ENCODE results near the gene ZNF644. TPM values are rescaled to one million over a fixed set of nuclear protein-coding genes. Genes with fewer than 3 reads are reported as not detected.

The ZNF644 gene
- total and polyA plus RNA-seq, 7 donors, result 16.3 to 35.6 (median 27.5) TPM

- Histone ChIP-seq H3K9me3 (no peaks in the 10 kb centered on the region), H3K4me1 (peaks cover 45% of the 10 kb centered on the region), H3K36me3 (ENCODE audit: insufficient read depth in 1 of 2, low read depth in 1 of 2) (no peaks in the 10 kb centered on the region), H3K27me3 (ENCODE audit: insufficient read depth in 3 of 3, low read length in 2 of 3) (no peaks in the 10 kb centered on the region), H3K27ac (no peak overlapping the region), H3K4me3 (no peak overlapping the region)
- no peak for DNase-seq
- TF ChIP-seq CTCF (IDR thresholded peaks at IDR 0.05), result no peak
- WGBS, 3 donors, result 62 to 65% (median 63%) methylated on average over 3 of the region's 3 CpGs
- no peak for ATAC-seq
- intact Hi-C loops (cut with DNase I), result no loop called here
Observed at GRCh38 chr1:90926971-90927370, 94.9 kb downstream of the ZNF644 start.

- no peak overlapping the region for H3K4me3 ChIP-seq
- H3K27me3 ChIP-seq (ENCODE audit: insufficient read depth in 3 of 3, low read length in 2 of 3), result no peaks in the 10 kb centered on the region
- no peak overlapping the region for H3K27ac ChIP-seq
- peak in 1 of 4 donors; percentile 18 for ATAC-seq
- intact Hi-C loops (cut with DNase I), result no loop called here
- no peaks in the 10 kb centered on the region for H3K9me3 ChIP-seq
- no peaks in the 10 kb centered on the region for H3K36me3 ChIP-seq (ENCODE audit: insufficient read depth in 1 of 2, low read depth in 1 of 2)
- WGBS, 3 donors, result 76 to 88% (median 83%) methylated on average over 1 of the region's 1 CpG
- TF ChIP-seq CTCF (IDR thresholded peaks at IDR 0.05), result no peak
- DNase-seq, result no peak
- H3K4me1 ChIP-seq, result peaks cover 44% of the 10 kb centered on the region
Observed at GRCh38 chr1:90925928-90926869, 95.6 kb downstream of the ZNF644 start.

- ATAC-seq (no peak), DNase-seq (no peak)
- intact Hi-C loops (cut with DNase I), result loop anchor here in 1 of 2 donors (5.0 kb wide), 1 partner anchor 32 kb away; no protein-coding TSS in a partner anchor
- H3K36me3 ChIP-seq (ENCODE audit: insufficient read depth in 1 of 2, low read depth in 1 of 2), result no peaks in the 10 kb centered on the region
- 87 to 95% (median 93%) methylated on average over 4 of the region's 4 CpGs for WGBS, 3 donors
- H3K9me3 ChIP-seq, result no peaks in the 10 kb centered on the region
- H3K27ac ChIP-seq, result no peak overlapping the region
- no peak for TF ChIP-seq CTCF (IDR thresholded peaks at IDR 0.05)
- no peak overlapping the region for H3K4me3 ChIP-seq
- no peaks in the 10 kb centered on the region for H3K27me3 ChIP-seq (ENCODE audit: insufficient read depth in 3 of 3, low read length in 2 of 3)
- peaks cover 56% of the 10 kb centered on the region for H3K4me1 ChIP-seq
Observed at GRCh38 chr1:90924982-90925381, 96.9 kb downstream of the ZNF644 start.

GRCh38 chr1:90922996-90923395 is 98.8 kb downstream of the ZNF644 start:
- Histone ChIP-seq H3K36me3 (ENCODE audit: insufficient read depth in 1 of 2, low read depth in 1 of 2) (no peaks in the 10 kb centered on the region), H3K27ac (peak overlapping the region; percentile 31), H3K4me3 (peak overlapping the region; percentile 3), H3K9me3 (no peaks in the 10 kb centered on the region), H3K4me1 (peaks cover 64% of the 10 kb centered on the region), H3K27me3 (ENCODE audit: insufficient read depth in 3 of 3, low read length in 2 of 3) (no peaks in the 10 kb centered on the region)
- 45 to 77% (median 48%) methylated on average over 2 of the region's 2 CpGs for WGBS, 3 donors
- intact Hi-C loops (cut with DNase I), result loop anchor here in 1 of 2 donors (5.0 kb wide), 1 partner anchor 34 kb away; no protein-coding TSS in a partner anchor
- no peak for ATAC-seq
- no peak for DNase-seq
- no peak for TF ChIP-seq CTCF (IDR thresholded peaks at IDR 0.05)

All from psoas muscle (tissue), 8 donors.